BLaER1 treated with 17β-estradiol and CSF1 and Interleukin-3, amounts not matched to agents 10 nM and 100 nM (cell line): ENCODE results near the gene UHRF1.
A peak's percentile ranks its signal among the peaks of the same experiment; 100 is the strongest.
"Not testable (repeated sequence)": the region's sequence is repeated elsewhere in the genome, so short reads cannot be mapped to it uniquely, and the experiment has no call there.

Experiments used
- H3K27ac ChIP-seq, 11 experiments: shearing (Covaris generic); formaldehyde crosslinking; 2 replicates each; pipeline ENCODE4 v1.8.1; 2022
- H3K27me3 ChIP-seq, 11 experiments: shearing (Covaris generic); formaldehyde crosslinking; 2 replicates each; pipeline ENCODE4 v1.8.1; 2022
- H3K36me3 ChIP-seq, 11 experiments: shearing (Covaris generic); formaldehyde crosslinking; 2 replicates each; pipeline ENCODE4 v1.8.1; 2022
- H3K4me1 ChIP-seq, 10 experiments: shearing (Covaris generic); formaldehyde crosslinking; 2 replicates each; pipeline ENCODE4 v1.8.1; 2022
- H3K4me2 ChIP-seq, 11 experiments: shearing (Covaris generic); formaldehyde crosslinking; 2 replicates each; pipeline ENCODE4 v1.8.1; 2022
- H3K4me3 ChIP-seq, 10 experiments: shearing (Covaris generic); formaldehyde crosslinking; 2 replicates each; pipeline ENCODE4 v1.8.1; 2022
- H3K9ac ChIP-seq, 11 experiments: shearing (Covaris generic); formaldehyde crosslinking; 2 replicates each; pipeline ENCODE4 v1.8.1; 2022
- H3K9me3 ChIP-seq, 11 experiments: shearing (Covaris generic); formaldehyde crosslinking; replicated peaks in 1 of 11; 2 replicates each; pipeline ENCODE4 v1.8.1; 2022
- H4K20me1 ChIP-seq, 11 experiments: shearing (Covaris generic); formaldehyde crosslinking; 2 replicates each; pipeline ENCODE4 v1.8.1; 2022
- Cebpa-rat ChIP-seq, 11 experiments: shearing (Covaris generic); IDR thresholded peaks; 2 replicates each; pipeline ENCODE4 v1.8.1; 2022

Gene UHRF1

DNA sequence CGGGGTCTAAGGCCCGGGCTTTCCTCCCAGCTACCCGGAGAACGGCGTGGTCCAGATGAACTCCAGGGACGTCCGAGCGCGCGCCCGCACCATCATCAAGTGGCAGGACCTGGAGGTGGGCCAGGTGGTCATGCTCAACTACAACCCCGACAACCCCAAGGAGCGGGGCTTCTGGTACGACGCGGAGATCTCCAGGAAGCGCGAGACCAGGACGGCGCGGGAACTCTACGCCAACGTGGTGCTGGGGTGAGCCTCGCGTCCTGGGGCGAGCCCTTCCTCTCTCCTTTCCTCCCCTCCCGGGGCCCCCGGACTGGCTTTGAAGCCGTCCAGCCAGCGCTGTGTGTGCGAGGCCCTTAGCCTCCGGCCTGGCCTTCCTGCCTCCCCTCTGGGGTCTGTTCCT lies 23.4 kb downstream of the UHRF1 start:
- H3K27me3 ChIP-seq, result no peaks in the 10 kb centered on the region
- peaks cover 11 to 57% (median 22%) of the 10 kb centered on the region in 10 experiments; a peak in 19 of 20 replicates for H3K4me1 ChIP-seq
- H3K9me3 ChIP-seq, result no peaks in the 10 kb centered on the region
- H3K27ac ChIP-seq, result peak overlapping the region in 8 of 11 experiments; percentile 14 to 57 (median 44); a peak in 11 of 22 replicates
- TF ChIP-seq Cebpa-rat (IDR thresholded peaks at IDR 0.05), result no peak
- peaks cover 0 to 100% (median 100%) of the 10 kb centered on the region in 11 experiments; a peak in 18 of 22 replicates for H4K20me1 ChIP-seq
- H3K4me3 ChIP-seq, result no peak overlapping the region
- H3K36me3 ChIP-seq, result peaks cover 7 to 100% (median 100%) of the 10 kb centered on the region in 11 experiments; a peak in 20 of 22 replicates
- H3K4me2 ChIP-seq, result peak overlapping the region in 7 of 11 experiments; percentile 28 to 54 (median 48); a peak in 12 of 22 replicates
- peak overlapping the region in 3 of 11 experiments; percentile 22 to 36 (median 35); a peak in 2 of 22 replicates for H3K9ac ChIP-seq

DNA sequence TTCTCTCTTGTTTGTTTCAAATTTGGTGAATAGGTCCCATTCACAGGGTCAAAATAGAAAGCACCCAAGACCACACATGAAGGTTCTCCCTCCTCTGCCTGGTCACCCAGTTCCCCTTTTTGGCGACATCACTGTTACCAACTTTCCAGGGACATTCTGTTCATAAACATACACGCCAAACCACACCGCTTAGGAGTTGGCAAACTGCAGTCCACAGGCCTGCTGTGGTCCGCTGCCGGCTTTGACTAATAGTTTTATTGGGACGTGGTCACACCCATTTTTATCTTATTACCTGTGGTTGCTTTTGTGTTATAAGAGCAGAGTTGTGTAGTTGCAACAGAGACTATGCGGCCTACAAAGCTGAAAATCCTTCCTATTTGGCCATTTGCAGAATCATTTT lies 24.2 kb downstream of the UHRF1 start:
- Histone ChIP-seq H3K9ac (peak overlapping the region in 3 of 11 experiments; percentile 22 to 36 (median 35); a peak in 3 of 22 replicates), H3K4me1 (peaks cover 10 to 49% (median 18%) of the 10 kb centered on the region in 10 experiments; a peak in 18 of 20 replicates), H3K27me3 (no peaks in the 10 kb centered on the region), H3K36me3 (peaks cover 7 to 100% (median 100%) of the 10 kb centered on the region in 11 experiments; a peak in 20 of 22 replicates), H3K27ac (peak overlapping the region in 6 of 11 experiments; percentile 39 to 57 (median 49); a peak in 8 of 22 replicates), H4K20me1 (peaks cover 0 to 100% (median 100%) of the 10 kb centered on the region in 11 experiments; a peak in 18 of 22 replicates), H3K9me3 (no peaks in the 10 kb centered on the region), H3K4me3 (no peak overlapping the region), H3K4me2 (peak overlapping the region in 6 of 11 experiments; percentile 13 to 54 (median 50); a peak in 8 of 22 replicates)
- TF ChIP-seq Cebpa-rat (IDR thresholded peaks at IDR 0.05), result no peak

DNA sequence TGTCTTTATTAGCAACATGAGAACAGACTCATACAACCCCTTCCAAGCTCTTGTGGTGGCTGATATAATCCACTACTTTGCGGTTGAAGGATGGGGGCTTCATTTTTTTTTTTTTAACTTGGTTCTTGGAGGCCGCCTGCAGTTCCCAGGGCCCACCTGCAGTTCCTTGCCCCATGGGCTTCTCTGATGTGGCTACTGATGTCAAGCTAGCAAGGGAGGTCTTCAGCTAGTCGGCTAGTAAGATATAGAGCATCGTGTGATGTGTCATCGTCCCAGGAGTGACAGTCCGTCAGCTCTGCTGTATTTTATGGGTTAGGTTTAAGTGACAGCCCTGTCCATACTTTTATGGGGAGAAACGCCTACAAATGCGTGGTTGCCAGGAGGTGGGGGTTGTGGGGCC lies 26.1 kb downstream of the UHRF1 start:
- H3K27ac ChIP-seq, result peak overlapping the region in 1 of 11 experiments; percentile 31; a peak in 4 of 22 replicates

DNA sequence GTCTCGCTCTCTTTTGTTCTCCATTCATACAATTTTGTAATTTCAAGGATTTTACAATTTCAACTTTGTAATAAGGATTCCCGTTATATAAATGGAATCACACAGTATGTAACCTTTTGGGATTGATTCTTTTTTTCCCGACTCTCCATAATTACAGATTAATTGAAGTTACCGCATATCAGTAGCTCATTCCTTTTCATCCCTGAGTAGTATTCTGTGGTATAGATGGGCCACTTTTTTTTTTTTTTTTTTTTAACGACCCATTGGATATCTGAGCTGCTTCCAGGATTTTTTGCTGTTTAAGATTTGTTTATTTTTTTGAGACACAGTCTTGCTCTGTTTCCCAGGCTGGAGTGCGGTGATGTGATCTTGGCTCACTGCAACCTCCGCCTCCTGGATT lies 27.8 kb downstream of the UHRF1 start:
- Histone ChIP-seq H3K4me3 (no peak overlapping the region), H3K27me3 (no peaks in the 10 kb centered on the region), H3K36me3 (peaks cover 0 to 100% (median 100%) of the 10 kb centered on the region in 11 experiments; a peak in 20 of 22 replicates), H3K9me3 (no peaks in the 10 kb centered on the region), H4K20me1 (peaks cover 0 to 100% (median 100%) of the 10 kb centered on the region in 11 experiments; a peak in 18 of 22 replicates), H3K4me1 (peaks cover 14 to 36% (median 23%) of the 10 kb centered on the region in 10 experiments; a peak in 17 of 20 replicates), H3K9ac (no peak overlapping the region), H3K27ac (no peak overlapping the region), H3K4me2 (no peak overlapping the region)
- TF ChIP-seq Cebpa-rat (IDR thresholded peaks at IDR 0.05), result no peak

More for the DNA sequence above, 26.1 kb downstream of the UHRF1 start:
- H3K36me3 ChIP-seq, result peaks cover 3 to 100% (median 100%) of the 10 kb centered on the region in 11 experiments; a peak in 20 of 22 replicates
- no peaks in the 10 kb centered on the region for H3K27me3 ChIP-seq
- H3K4me3 ChIP-seq, result no peak overlapping the region
- peaks cover 0 to 100% (median 100%) of the 10 kb centered on the region in 11 experiments; a peak in 18 of 22 replicates for H4K20me1 ChIP-seq
- peaks cover 14 to 37% (median 27%) of the 10 kb centered on the region in 10 experiments; a peak in 17 of 20 replicates for H3K4me1 ChIP-seq
- peak overlapping the region in 1 of 11 experiments; percentile 5; a peak in 3 of 22 replicates for H3K9ac ChIP-seq
- no peak for TF ChIP-seq Cebpa-rat (IDR thresholded peaks at IDR 0.05)
- H3K9me3 ChIP-seq, result no peaks in the 10 kb centered on the region
- H3K4me2 ChIP-seq, result no peak overlapping the region

DNA sequence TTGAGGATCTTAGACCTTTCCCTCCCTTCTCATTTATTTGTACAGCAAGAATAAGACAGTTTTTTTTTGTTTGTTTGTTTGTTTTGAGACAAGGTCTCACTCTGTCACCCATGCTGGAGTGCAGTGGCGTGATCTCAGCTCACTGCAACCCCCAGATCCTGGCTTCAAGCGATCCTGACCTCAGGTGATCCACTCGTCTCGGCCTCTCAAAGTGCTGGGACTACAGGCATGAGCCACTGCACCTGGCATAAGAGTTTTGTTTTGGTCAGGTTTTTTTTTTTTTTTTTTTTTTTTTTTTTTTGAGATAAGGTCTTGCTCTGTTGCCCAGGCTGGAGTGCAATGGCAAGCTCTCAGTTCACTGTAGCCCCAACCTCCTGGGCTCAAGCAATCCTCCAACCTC lies 29.2 kb downstream of the UHRF1 start:
- H4K20me1 ChIP-seq, result peaks cover 0 to 100% (median 100%) of the 10 kb centered on the region in 11 experiments; a peak in 18 of 22 replicates
- H3K9me3 ChIP-seq, H3K9ac ChIP-seq, H3K4me3 ChIP-seq, H3K27me3 ChIP-seq: not testable (repeated sequence)
- H3K36me3 ChIP-seq, result peaks cover 0 to 100% (median 100%) of the 10 kb centered on the region in 11 experiments; a peak in 20 of 22 replicates
- peak overlapping the region in 1 of 11 experiments; percentile 21; a peak in 1 of 22 replicates for H3K4me2 ChIP-seq
- peaks cover 6 to 25% (median 11%) of the 10 kb centered on the region in 10 experiments; a peak in 14 of 20 replicates for H3K4me1 ChIP-seq
- H3K27ac ChIP-seq, result peak overlapping the region in 1 of 11 experiments; percentile 8; a peak in 1 of 22 replicates

DNA sequence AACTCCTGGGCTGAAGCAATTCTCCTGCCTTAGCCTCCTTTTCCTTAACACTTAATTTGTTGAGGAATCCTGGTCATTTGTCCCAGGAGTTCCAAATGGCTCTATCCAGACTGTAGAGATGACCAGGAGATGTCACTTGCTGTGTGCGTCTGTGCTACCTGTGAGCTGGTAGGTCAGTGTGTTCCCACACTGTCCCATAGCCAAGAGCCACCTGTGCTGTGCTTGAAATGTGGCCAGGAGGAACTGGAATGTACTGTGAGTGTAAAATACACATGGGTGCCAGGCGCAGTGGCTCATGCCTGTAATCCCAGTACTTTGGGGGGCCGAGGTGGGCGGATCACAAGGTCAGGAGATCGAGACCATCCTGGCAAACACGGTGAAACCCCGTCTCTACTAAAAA lies 30.2 kb downstream of the UHRF1 start:
- Histone ChIP-seq H3K4me3 (no peak overlapping the region), H4K20me1 (peaks cover 0 to 100% (median 100%) of the 10 kb centered on the region in 11 experiments; a peak in 18 of 22 replicates), H3K4me1 (peaks cover 0 to 23% (median 7%) of the 10 kb centered on the region in 10 experiments; a peak in 8 of 20 replicates), H3K36me3 (peaks cover 0 to 100% (median 100%) of the 10 kb centered on the region in 11 experiments; a peak in 20 of 22 replicates), H3K4me2 (peak overlapping the region in 2 of 11 experiments; percentile 1 to 4; a peak in 2 of 22 replicates), H3K27me3 (no peaks in the 10 kb centered on the region), H3K9ac (peak overlapping the region in 2 of 11 experiments; percentile 1 to 13; a peak in 1 of 22 replicates), H3K27ac (peak overlapping the region in 1 of 11 experiments; percentile 21; a peak in 1 of 22 replicates), H3K9me3 (no peaks in the 10 kb centered on the region)
- TF ChIP-seq Cebpa-rat (IDR thresholded peaks at IDR 0.05), result no peak

DNA sequence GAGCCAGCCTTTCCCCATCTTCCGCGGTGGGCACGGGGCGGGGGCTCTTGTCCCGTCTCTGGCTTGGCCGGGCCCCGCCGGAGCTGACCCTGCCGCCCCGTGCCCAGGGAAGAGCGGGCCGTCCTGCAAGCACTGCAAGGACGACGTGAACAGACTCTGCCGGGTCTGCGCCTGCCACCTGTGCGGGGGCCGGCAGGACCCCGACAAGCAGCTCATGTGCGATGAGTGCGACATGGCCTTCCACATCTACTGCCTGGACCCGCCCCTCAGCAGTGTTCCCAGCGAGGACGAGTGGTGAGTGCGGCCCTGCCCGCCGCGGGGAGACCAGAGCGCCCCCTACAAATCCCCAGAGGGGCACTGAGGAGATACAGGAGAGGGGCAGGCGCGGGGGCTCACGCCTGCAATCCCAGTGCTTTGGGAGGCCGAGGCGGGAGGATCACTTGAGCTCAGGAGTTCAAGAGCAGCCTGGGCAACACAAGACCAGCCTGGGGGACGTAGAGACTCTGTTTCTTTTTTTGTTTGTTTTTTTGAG lies 32.4 kb downstream of the UHRF1 start:
- H3K9me3 ChIP-seq, H3K27ac ChIP-seq, H3K9ac ChIP-seq, H3K4me2 ChIP-seq, H3K27me3 ChIP-seq, H3K4me3 ChIP-seq: not testable (repeated sequence)
- peaks cover 0 to 23% (median 7%) of the 10 kb centered on the region in 10 experiments; a peak in 7 of 20 replicates for H3K4me1 ChIP-seq
- peaks cover 0 to 100% (median 100%) of the 10 kb centered on the region in 11 experiments; a peak in 20 of 22 replicates for H3K36me3 ChIP-seq
- peaks cover 0 to 100% (median 100%) of the 10 kb centered on the region in 11 experiments; a peak in 18 of 22 replicates for H4K20me1 ChIP-seq

DNA sequence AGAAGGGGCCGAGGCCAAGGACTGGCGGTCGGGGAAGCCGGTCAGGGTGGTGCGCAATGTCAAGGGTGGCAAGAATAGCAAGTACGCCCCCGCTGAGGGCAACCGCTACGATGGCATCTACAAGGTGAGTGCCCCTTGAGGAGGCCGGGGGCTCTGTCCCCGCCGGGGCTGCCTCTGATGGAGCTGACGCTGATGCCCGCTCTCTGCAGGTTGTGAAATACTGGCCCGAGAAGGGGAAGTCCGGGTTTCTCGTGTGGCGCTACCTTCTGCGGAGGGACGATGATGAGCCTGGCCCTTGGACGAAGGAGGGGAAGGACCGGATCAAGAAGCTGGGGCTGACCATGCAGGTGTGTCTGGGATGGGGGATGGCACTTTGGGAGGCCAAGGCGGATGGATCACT lies 41.3 kb downstream of the UHRF1 start:
- H4K20me1 ChIP-seq, result peaks cover 0 to 100% (median 97%) of the 10 kb centered on the region in 11 experiments; a peak in 18 of 22 replicates
- not testable (repeated sequence) for H3K4me1 ChIP-seq, H3K9me3 ChIP-seq, H3K4me2 ChIP-seq, H3K27me3 ChIP-seq, H3K4me3 ChIP-seq, H3K9ac ChIP-seq, H3K27ac ChIP-seq
- peaks cover 19 to 100% (median 100%) of the 10 kb centered on the region in 11 experiments; a peak in 21 of 22 replicates for H3K36me3 ChIP-seq

DNA sequence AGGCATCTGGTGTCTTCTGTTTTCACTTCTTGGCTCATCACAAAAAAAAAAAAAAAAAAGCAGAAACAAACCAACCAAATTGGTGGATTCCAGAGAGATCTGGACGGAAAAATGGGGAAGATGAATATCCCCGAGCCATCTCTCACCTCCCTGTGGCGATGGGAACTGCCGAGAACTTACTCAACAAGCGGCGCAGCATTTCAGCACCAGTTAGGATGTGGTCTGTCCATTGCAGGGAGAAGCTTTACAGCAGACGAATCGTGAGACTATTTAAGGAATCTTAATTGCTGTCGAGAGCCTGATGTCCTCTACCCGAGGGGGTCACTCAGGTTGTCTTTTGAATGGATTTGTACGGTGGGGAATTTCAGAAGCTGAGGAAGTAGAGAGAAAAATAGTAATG lies 42.4 kb downstream of the UHRF1 start:
- H3K4me1 ChIP-seq, result no peaks in the 10 kb centered on the region
- no peaks in the 10 kb centered on the region for H3K27me3 ChIP-seq
- no peak overlapping the region for H3K4me2 ChIP-seq
- H3K4me3 ChIP-seq, result no peak overlapping the region
- no peak overlapping the region for H3K27ac ChIP-seq
- H3K9me3 ChIP-seq, result no peaks in the 10 kb centered on the region
- peaks cover 0 to 100% (median 97%) of the 10 kb centered on the region in 11 experiments; a peak in 18 of 22 replicates for H4K20me1 ChIP-seq
- TF ChIP-seq Cebpa-rat (IDR thresholded peaks at IDR 0.05), result no peak
- no peak overlapping the region; a peak in 1 of 22 replicates for H3K9ac ChIP-seq
- H3K36me3 ChIP-seq, result peaks cover 21 to 100% (median 100%) of the 10 kb centered on the region in 11 experiments; a peak in 21 of 22 replicates
